ENCODE data around the gene APOBEC3A. TPM values are rescaled to one million over a fixed set of nuclear protein-coding genes. Genes with fewer than 3 reads are reported as not detected.

The APOBEC3A gene
- total and polyA plus RNA-seq, 10 of the 15 experiments (the other 5 are each of a cell fraction or from before 2014, with no cell fraction given): 0.20 TPM; not detected in 9

DNA sequence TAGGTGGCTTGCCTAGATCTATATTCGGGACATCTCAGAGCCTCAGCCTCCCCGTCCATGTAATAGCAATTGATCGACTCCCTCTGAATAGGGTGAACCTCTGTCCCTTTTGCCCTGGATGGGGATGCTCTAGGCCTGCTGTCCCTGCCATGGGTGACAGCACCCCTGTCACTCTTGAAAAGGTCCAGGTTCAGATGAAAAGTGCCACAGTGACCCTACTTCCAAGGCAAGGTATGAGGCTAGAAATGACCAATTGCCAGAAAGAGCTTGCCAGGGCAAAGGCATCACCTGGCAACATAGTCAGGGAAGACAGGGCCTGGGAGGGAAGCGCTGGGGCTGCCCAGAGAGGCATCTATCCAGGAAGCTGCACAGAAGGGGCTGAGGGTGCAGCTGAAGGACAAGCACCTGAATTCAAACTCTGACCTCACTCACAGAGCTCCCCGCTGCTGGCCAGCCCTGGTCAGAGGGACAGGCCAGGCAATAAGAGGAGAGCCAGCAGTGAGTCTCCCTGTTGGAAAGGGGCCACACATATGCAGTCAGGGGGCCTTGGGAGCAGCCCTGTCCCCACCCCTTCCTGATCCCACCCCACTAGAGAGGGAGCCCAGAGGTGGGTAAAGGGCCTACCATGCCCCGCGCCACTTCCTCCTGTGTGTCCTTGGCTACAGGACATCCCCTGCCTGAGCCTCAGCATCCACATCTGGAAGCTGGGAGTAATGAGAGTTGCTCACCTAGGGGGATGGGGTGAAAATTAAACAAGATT, 9.0 kb upstream of the APOBEC3A start (continued):
- TF ChIP-seq, protein P1, sequence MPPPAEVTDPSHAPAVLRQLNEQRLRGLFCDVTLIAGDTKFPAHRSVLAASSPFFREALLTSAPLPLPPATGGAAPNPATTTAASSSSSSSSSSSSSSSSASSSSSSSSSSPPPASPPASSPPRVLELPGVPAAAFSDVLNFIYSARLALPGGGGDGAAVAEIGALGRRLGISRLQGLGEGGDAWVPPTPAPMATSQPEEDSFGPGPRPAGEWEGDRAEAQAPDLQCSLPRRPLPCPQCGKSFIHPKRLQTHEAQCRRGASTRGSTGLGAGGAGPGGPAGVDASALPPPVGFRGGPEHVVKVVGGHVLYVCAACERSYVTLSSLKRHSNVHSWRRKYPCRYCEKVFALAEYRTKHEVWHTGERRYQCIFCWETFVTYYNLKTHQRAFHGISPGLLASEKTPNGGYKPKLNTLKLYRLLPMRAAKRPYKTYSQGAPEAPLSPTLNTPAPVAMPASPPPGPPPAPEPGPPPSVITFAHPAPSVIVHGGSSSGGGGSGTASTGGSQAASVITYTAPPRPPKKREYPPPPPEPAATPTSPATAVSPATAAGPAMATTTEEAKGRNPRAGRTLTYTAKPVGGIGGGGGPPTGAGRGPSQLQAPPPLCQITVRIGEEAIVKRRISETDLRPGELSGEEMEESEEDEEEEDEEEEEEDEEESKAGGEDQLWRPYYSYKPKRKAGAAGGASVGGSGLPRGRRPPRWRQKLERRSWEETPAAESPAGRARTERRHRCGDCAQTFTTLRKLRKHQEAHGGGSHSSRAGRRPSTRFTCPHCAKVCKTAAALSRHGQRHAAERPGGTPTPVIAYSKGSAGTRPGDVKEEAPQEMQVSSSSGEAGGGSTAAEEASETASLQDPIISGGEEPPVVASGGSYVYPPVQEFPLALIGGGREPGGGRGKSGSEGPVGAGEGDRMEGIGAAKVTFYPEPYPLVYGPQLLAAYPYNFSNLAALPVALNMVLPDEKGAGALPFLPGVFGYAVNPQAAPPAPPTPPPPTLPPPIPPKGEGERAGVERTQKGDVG (CRISPR knock-in tag; IDR thresholded peaks at IDR 0.05): no peak

DNA sequence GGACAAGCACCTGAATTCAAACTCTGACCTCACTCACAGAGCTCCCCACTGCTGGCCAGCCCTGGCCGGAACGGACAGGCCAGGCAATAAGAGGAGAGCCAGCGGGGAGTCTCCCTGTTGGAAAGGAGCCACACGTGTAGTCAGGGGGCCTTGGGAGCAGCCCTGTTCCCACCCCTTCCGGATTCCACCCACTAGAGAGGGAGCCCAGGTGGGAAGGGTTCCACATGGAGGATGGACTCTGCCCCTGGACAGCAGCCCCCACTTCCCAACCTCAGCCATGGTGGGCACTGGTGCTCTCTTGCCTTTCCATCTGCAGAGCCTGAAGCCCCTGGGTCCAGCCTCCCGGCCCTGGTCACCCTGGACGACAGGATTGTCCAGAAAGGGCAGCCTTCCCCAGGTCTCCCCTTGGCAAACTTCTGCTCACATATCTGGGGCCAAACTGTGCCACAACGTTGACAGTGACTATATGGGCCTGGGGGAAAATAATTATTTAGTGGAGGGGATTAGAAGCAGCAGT, 7.5 kb upstream of the APOBEC3A start:
- H3K9me3 ChIP-seq (replicated peaks; ENCODE audit: control insufficient read depth, insufficient read depth, low read length): no peaks in the 10 kb centered on the region
- no peak overlapping the region for H3K27ac ChIP-seq (ENCODE audit: control insufficient read depth, insufficient read depth)
- H3K4me2 ChIP-seq (ENCODE audit: control insufficient read depth, insufficient read depth): no peak overlapping the region
- RAD21 ChIA-PET (ENCODE audit: unreplicated experiment): no interaction called here
- no peaks in the 10 kb centered on the region for H4K20me1 ChIP-seq (ENCODE audit: control insufficient read depth, insufficient read depth)
- no peak for DNase-seq (ENCODE audit: low read depth, low spot score)
- CTCF ChIA-PET: interaction anchor here (0.6 to 6.4 kb wide), 6 partner anchors 24 to 215 kb away, joined by 3 to 41 read pairs (median 4); no protein-coding TSS in a partner anchor
- in situ Hi-C loops (cut with MboI) (no loop called here), intact Hi-C loops (cut with micrococcal nuclease; ENCODE audit: unreplicated experiment) (no loop called here)
- H3K36me3 ChIP-seq (ENCODE audit: control insufficient read depth in 2 of 2, insufficient read depth in 2 of 2, low read length in 1 of 2): no peaks in the 10 kb centered on the region
- no peak for TF ChIP-seq NFIC (IDR thresholded peaks at IDR 0.05; ENCODE audit: low read depth, low read length)
- TF ChIP-seq PAX8 (IDR thresholded peaks at IDR 0.05): no peak
- TF ChIP-seq TCF12 (IDR thresholded peaks at IDR 0.05; ENCODE audit: low read depth, low read length): no peak
- TF ChIP-seq RFX5 (IDR thresholded peaks at IDR 0.05; ENCODE audit: low read depth, low read length): no peak
- TF ChIP-seq, protein P2, sequence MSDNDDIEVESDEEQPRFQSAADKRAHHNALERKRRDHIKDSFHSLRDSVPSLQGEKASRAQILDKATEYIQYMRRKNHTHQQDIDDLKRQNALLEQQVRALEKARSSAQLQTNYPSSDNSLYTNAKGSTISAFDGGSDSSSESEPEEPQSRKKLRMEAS (IDR thresholded peaks at IDR 0.05; ENCODE audit: low read depth, low read length): no peak
- TF ChIP-seq SREBF1 (IDR thresholded peaks at IDR 0.05; ENCODE audit: low read length): no peak
- no peak for TF ChIP-seq PML (IDR thresholded peaks at IDR 0.05; ENCODE audit: low read length)
- TF ChIP-seq, protein P3, sequence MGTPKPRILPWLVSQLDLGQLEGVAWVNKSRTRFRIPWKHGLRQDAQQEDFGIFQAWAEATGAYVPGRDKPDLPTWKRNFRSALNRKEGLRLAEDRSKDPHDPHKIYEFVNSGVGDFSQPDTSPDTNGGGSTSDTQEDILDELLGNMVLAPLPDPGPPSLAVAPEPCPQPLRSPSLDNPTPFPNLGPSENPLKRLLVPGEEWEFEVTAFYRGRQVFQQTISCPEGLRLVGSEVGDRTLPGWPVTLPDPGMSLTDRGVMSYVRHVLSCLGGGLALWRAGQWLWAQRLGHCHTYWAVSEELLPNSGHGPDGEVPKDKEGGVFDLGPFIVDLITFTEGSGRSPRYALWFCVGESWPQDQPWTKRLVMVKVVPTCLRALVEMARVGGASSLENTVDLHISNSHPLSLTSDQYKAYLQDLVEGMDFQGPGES (IDR thresholded peaks at IDR 0.05): no peak
- TF ChIP-seq ATF7 (IDR thresholded peaks at IDR 0.05; ENCODE audit: low read depth): no peak
- no peak for TF ChIP-seq STAT3 (IDR thresholded peaks at IDR 0.05; ENCODE audit: low read depth, low read length)
- no peak for TF ChIP-seq CREB1 (IDR thresholded peaks at IDR 0.05; ENCODE audit: low read depth)
- TF ChIP-seq MTA3 (IDR thresholded peaks at IDR 0.05; ENCODE audit: borderline replicate concordance, low read length): no peak
- no peak for TF ChIP-seq NFYA (IDR thresholded peaks at IDR 0.05; ENCODE audit: borderline replicate concordance, low read depth, low read length)
- TF ChIP-seq SUZ12 (IDR thresholded peaks at IDR 0.05; ENCODE audit: unreplicated experiment): no peak
- no peak for TF ChIP-seq RELA (IDR thresholded peaks at IDR 0.05; ENCODE audit: borderline replicate concordance, partially characterized antibody)
- TF ChIP-seq BCL11A (IDR thresholded peaks at IDR 0.05; ENCODE audit: low read depth, low read length): no peak
- TF ChIP-seq NR2F1 (conservative IDR thresholded peaks at IDR 0.05): no peak
- H3K4me3 ChIP-seq: no peak overlapping the region
- WGBS (ENCODE audit: insufficient coverage, insufficient replicate concordance, low lambda C conversion rate, missing lambda C conversion rate): 55% methylated on average over 8 of the region's 8 CpGs
- no peak for ATAC-seq
- H3K27me3 ChIP-seq (replicated peaks in 1 of 2; ENCODE audit: control insufficient read depth in 2 of 2, insufficient read depth in 2 of 2, low read length in 1 of 2): no peaks in the 10 kb centered on the region
- BruUV-seq (replicated peaks): no TSS peak
- H3K79me2 ChIP-seq (ENCODE audit: control insufficient read depth, insufficient read depth, low read length): no peaks in the 10 kb centered on the region
- no peak overlapping the region for H2AFZ ChIP-seq (ENCODE audit: control insufficient read depth, low read depth, low read length)
- SMC1A ChIA-PET (ENCODE audit: uncharacterized antibody, unreplicated experiment): interaction anchor here (1.2 to 2.4 kb wide), 3 partner anchors 9 to 69 kb away, joined by 3 to 8 read pairs (median 3); no protein-coding TSS in a partner anchor
- POLR2A ChIA-PET: interaction anchor here (0.6 kb wide), 1 partner anchor 1370 kb away, joined by 4 read pairs; the partner anchor contains the start of gene LGALS2
- FAIRE-seq: no peak
- no peak overlapping the region for H3K9ac ChIP-seq (ENCODE audit: control insufficient read depth, insufficient read depth, low read length)
- H3K4me1 ChIP-seq (ENCODE audit: control insufficient read depth, insufficient read depth, low read length): peaks cover 23% of the 10 kb centered on the region
